Prostate gland (tissue), 2 donors: ENCODE measurements around the gene FAM50A. TPM values are rescaled to one million over a fixed set of nuclear protein-coding genes. Genes with fewer than 3 reads are reported as not detected.

Experiments
- DNase-seq: peaks from one replicate; pipeline ENCODE4 v3.0.0-alpha.2; 2019; ENCODE audit warnings: low spot score
- H3K27ac ChIP-seq, 2 donors: fragments of 200-600 bp; sonication (generic); 2 replicates each; pipeline ENCODE4 v1.5.1; 2017 to 2019
- H3K27me3 ChIP-seq: fragments of 200-600 bp; sonication (generic); replicated peaks from 2 replicates; pipeline ENCODE4 v1.5.1; 2019; ENCODE audit not compliant: insufficient read depth
- H3K36me3 ChIP-seq, 2 donors: fragments of 200-600 bp; sonication (generic); 1 replicate in 1 of 2; 2 replicates in 1 of 2; pipeline versions ENCODE4 v1.5.1 to v1.8.1; 2017 to 2019
- H3K4me1 ChIP-seq: fragments of 200-600 bp; sonication (generic); replicated peaks from 2 replicates; pipeline ENCODE4 v1.5.1; 2019
- H3K4me3 ChIP-seq, 2 donors: fragments of 200-600 bp; sonication (generic); 2 replicates each; pipeline ENCODE4 v1.5.1; 2017 to 2019
- H3K9me3 ChIP-seq: fragments of 200-600 bp; sonication (generic); 2 replicates; pipeline ENCODE4 v1.5.1; 2017
- POLR2A ChIP-seq: fragments of 450-650 bp; IDR thresholded peaks from one replicate; pipeline ENCODE4 v1.6.1; 2016; ENCODE audit warnings: antibody characterized with exemption, mild to moderate bottlenecking
- POLR2AphosphoS5 ChIP-seq: sonication (generic); formaldehyde crosslinking; IDR thresholded peaks from one replicate; pipeline ENCODE4 v1.6.1; 2017; ENCODE audit warnings: antibody characterized with exemption
- WGBS: methylation state at CpG from one replicate; pipeline ENCODE4 v1.1.5; 2018; 5-methylcytosine and 5-hydroxymethylcytosine counted together
- intact Hi-C: fragments of 100-400 bp; cut with DNase I; formaldehyde crosslinking; loops from one replicate; pipeline ENCODE4 v1.14.2; 2022
- total RNA-seq, 2 donors: library from RNA; depleted of rRNA; stranded (reverse); fragments of >200 nt; gene quantifications; one replicate each; pipeline ENCODE4 v1.1.0, GENCODE V29; 2016
- TF ChIP-seq, protein P1 (sequence below), 4 experiments: fragments of 200-600 bp in 2 of 4; fragments of 450-650 bp in 2 of 4; sonication (generic) in 2 of 4; IDR thresholded peaks; 1 replicate in 3 of 4; 2 replicates in 1 of 4; pipeline ENCODE4 v1.5.1; 2016 to 2019; ENCODE audit warnings: antibody characterized with exemption in 4 of 4, mild to moderate bottlenecking in 2 of 4, moderate library complexity in 2 of 4

The FAM50A gene
- total RNA-seq, 2 donors from 2014 or later, result 32.9 to 35.8 TPM

DNA sequence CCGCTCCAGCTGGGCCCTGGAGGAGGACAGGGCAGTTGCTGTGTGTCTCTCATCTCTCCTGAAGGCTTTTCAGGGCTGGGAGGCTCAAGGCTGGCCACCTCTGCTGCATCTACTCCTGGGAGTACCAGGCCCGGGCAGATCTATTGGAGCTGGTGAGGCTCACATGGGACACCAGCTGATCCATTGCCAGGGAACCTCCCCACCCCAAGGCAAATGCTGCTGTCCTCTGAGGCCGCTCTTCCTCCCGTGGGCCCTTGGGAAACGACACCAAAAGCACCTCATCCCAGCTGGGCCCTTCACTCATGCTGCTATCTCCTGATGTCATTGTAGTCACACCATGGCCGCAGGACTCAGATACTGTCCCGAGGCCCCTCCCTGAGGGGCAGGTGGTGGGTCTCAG, 38.8 kb downstream of the FAM50A start:
- no peak for DNase-seq
- H3K4me1 ChIP-seq, result no peaks in the 10 kb centered on the region
- H3K27me3 ChIP-seq, result no peaks in the 10 kb centered on the region
- 77% methylated on average over 5 of the region's 7 CpGs for WGBS
- no peaks in the 10 kb centered on the region for H3K9me3 ChIP-seq
- no peak for TF ChIP-seq POLR2AphosphoS5
- TF ChIP-seq, protein P1, sequence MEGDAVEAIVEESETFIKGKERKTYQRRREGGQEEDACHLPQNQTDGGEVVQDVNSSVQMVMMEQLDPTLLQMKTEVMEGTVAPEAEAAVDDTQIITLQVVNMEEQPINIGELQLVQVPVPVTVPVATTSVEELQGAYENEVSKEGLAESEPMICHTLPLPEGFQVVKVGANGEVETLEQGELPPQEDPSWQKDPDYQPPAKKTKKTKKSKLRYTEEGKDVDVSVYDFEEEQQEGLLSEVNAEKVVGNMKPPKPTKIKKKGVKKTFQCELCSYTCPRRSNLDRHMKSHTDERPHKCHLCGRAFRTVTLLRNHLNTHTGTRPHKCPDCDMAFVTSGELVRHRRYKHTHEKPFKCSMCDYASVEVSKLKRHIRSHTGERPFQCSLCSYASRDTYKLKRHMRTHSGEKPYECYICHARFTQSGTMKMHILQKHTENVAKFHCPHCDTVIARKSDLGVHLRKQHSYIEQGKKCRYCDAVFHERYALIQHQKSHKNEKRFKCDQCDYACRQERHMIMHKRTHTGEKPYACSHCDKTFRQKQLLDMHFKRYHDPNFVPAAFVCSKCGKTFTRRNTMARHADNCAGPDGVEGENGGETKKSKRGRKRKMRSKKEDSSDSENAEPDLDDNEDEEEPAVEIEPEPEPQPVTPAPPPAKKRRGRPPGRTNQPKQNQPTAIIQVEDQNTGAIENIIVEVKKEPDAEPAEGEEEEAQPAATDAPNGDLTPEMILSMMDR (IDR thresholded peaks at IDR 0.05), result no peak
- TF ChIP-seq POLR2A, result no peak
- H3K27ac ChIP-seq, result no peak overlapping the region
- H3K36me3 ChIP-seq, result no peaks in the 10 kb centered on the region
- no peak overlapping the region for H3K4me3 ChIP-seq
- intact Hi-C loops, result no loop called here

DNA sequence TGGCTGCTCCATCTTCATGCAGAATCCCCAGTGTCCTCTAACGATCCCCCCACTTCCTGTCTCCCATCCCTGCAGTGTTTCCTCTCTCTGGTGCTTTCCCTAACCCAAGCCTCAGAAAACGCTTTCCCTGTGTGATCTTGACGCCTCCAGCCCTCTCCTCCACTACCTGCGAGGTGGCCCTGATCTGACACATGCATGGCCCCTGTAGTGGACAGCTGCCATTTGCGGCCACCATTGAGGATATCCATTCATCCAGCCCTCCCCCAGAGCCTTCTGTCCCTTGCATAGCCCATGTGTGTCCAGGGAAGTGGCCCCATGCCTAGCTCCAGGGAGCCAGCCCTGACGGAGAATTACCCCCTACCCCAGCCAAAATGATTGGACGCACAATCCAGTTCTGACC, 39.4 kb downstream of the FAM50A start:
- no peak overlapping the region for H3K4me3 ChIP-seq
- WGBS, result 67% methylated on average over 3 of the region's 7 CpGs

DNA sequence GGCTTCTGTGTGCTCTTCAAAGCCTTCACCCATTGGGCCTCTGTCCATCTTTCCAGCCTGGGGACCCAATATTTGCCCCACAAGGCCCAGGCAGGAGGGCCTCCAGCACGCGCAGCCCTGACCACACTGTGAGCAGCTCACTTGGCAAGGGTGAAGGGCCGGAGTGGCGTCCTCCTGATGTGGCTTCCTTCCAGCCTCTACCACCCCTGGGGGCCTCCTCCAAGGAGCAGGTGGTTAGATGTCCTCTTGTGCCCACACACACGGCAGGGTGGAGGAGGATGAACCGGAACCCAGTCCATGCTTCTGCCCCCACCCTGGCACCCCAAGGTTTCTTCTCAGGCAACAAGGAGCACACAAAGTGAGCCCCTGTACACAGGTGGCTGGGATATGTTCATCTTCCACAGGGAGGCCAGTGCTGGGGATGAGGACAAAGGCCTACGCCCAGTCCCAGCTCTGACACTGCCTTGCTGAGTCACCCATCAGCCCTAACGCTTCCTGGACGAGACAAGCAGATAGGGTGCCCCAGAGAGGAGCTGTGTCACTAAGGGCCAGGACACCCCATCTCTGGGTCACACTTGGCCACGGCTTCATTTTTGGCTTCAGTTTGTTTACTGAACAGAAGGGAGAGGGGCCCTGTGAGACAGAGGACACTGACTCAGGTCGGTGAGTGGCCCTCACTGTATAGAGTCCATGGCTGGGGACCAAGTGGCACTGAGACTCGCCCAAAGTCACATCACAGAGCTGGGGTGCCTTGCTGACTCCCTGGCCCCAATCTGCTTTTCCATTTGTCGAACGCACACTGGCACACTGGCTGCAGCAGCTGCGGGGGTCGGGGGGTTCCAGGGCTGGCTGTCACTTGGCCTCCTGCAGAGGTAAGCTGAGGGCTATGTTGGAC, 40.6 kb downstream of the FAM50A start:
- TF ChIP-seq POLR2AphosphoS5 (no peak), POLR2A (no peak)
- TF ChIP-seq, protein P1 (IDR thresholded peaks at IDR 0.05), result no peak
- Histone ChIP-seq H3K27me3 (no peaks in the 10 kb centered on the region), H3K36me3 (no peaks in the 10 kb centered on the region), H3K9me3 (no peaks in the 10 kb centered on the region), H3K27ac (no peak overlapping the region), H3K4me3 (no peak overlapping the region), H3K4me1 (no peaks in the 10 kb centered on the region)
- DNase-seq, result no peak
- intact Hi-C loops, result loop anchor here (5.0 kb wide), 1 partner anchor 47 kb away; the partner anchor contains the start of gene GDI1
- WGBS, result 83% methylated on average over 13 of the region's 16 CpGs

More for the DNA sequence above, 39.4 kb downstream of the FAM50A start:
- H3K4me1 ChIP-seq, result no peaks in the 10 kb centered on the region
- H3K36me3 ChIP-seq, result no peaks in the 10 kb centered on the region
- TF ChIP-seq POLR2A (no peak), POLR2AphosphoS5 (no peak)
- TF ChIP-seq, protein P1 (IDR thresholded peaks at IDR 0.05), result no peak
- no peak for DNase-seq
- no peaks in the 10 kb centered on the region for H3K27me3 ChIP-seq
- no peak overlapping the region for H3K27ac ChIP-seq
- intact Hi-C loops, result no loop called here
- H3K9me3 ChIP-seq, result no peaks in the 10 kb centered on the region

DNA sequence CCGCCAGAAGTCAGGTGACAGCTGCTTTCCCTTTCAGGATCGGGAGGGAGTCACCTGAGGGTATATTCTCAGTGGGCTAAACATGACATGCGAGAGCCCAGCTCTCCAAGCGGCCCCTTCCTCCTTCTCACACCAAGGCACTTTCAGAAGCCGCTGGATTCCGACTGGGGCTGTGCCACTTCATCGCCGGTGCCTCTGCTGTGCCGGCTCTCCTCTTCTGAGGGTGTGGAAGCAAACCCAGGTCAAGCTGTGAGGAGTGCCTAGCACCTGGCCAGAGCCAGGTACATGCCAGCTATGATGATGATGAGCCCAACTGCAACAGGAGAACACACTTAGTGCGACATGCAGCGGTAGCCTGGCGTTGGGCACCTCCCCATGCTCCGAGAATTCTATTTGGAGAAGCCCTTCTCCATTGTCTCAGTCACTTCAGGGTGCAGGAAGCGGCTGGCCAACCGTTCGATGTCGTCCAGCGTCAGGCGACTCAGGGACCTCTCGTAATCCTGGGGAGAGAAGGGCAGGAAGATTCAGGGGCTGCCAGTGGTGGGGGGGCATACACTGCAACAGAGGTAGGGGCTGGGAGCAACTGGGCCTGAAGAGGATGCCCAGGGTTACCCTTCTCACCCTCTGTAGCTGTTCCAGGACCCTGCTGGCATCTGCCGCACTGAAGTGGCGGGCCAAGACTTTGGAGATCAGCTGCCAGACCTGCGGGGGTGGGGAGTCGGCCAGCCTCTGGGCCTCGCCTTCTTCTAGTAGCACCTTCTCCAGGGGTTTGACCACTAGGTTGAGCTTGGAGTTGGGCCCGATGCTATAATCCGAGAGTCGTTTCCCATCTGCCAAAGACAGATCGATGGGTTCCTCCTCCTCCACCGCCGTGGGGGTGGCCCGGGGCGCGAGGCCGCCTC, 41.5 kb downstream of the FAM50A start:
- intact Hi-C loops, result loop anchor here (5.0 kb wide), 1 partner anchor 48 kb away; the partner anchor contains the start of gene GDI1
- no peak for DNase-seq
- Histone ChIP-seq H3K4me1 (no peaks in the 10 kb centered on the region), H3K27ac (peak overlapping the region; percentile 75 to 85), H3K36me3 (no peaks in the 10 kb centered on the region), H3K9me3 (no peaks in the 10 kb centered on the region), H3K27me3 (no peaks in the 10 kb centered on the region), H3K4me3 (peak overlapping the region; percentile 54 to 57)
- WGBS, result 34% methylated on average over 27 of the region's 35 CpGs
- TF ChIP-seq POLR2AphosphoS5, result no peak
- TF ChIP-seq, protein P1 (IDR thresholded peaks at IDR 0.05), result no peak
- no peak for TF ChIP-seq POLR2A
